ENCODE measurements around the gene MYB.
A peak's percentile ranks its signal among the peaks of the same experiment; 100 is the strongest.
"Not testable (repeated sequence)": the region's sequence is repeated elsewhere in the genome, so short reads cannot be mapped to it uniquely, and the experiment has no call there.

MYB gene

GRCh38 chr6:135221505-135221904 lies 40.4 kb downstream of the MYB start:
- DNase-seq (ENCODE audit: low read depth in 2 of 2) = no peak

- DNase-seq (ENCODE audit: low read depth in 2 of 2) = no peak
Measured at GRCh38 chr6:135222623-135223022, 41.5 kb downstream of the MYB start.

GRCh38 chr6:135224037-135224647 lies 43.0 kb downstream of the MYB start:
- no peak for DNase-seq (ENCODE audit: low read depth in 2 of 2)

GRCh38 chr6:135225911-135226310 lies 44.8 kb downstream of the MYB start:
- DNase-seq (ENCODE audit: low read depth in 2 of 2) = no peak

GRCh38 chr6:135226537-135226936 lies 45.4 kb downstream of the MYB start:
- no peak for DNase-seq (ENCODE audit: low read depth in 2 of 2)

- no peak for DNase-seq (ENCODE audit: low read depth in 2 of 2)
Measured at GRCh38 chr6:135227349-135227748, 46.2 kb downstream of the MYB start.

- no peak for DNase-seq (ENCODE audit: low read depth in 2 of 2)
Measured at GRCh38 chr6:135227758-135228157, 46.6 kb downstream of the MYB start.

- no peak for DNase-seq (ENCODE audit: low read depth in 2 of 2)
Measured at GRCh38 chr6:135228486-135228885, 47.4 kb downstream of the MYB start.

GRCh38 chr6:135229996-135230395 lies 48.9 kb downstream of the MYB start:
- DNase-seq (ENCODE audit: low read depth in 2 of 2) = no peak

- DNase-seq (ENCODE audit: low read depth in 2 of 2) = no peak
Measured at GRCh38 chr6:135230711-135231468, 49.8 kb downstream of the MYB start.

- DNase-seq (ENCODE audit: low read depth in 2 of 2) = peak in 1 of 2 donors; percentile 11
Measured at GRCh38 chr6:135231469-135231844, 50.3 kb downstream of the MYB start.

GRCh38 chr6:135233686-135234491 lies 52.8 kb downstream of the MYB start:
- DNase-seq (ENCODE audit: low read depth in 2 of 2) = no peak

GRCh38 chr6:135234492-135234780 lies 53.3 kb downstream of the MYB start:
- no peak for DNase-seq (ENCODE audit: low read depth in 2 of 2)

GRCh38 chr6:135235716-135236115 lies 54.6 kb downstream of the MYB start:
- DNase-seq (ENCODE audit: low read depth in 2 of 2) = no peak

GRCh38 chr6:135236319-135236718 lies 55.2 kb downstream of the MYB start:
- no peak for DNase-seq (ENCODE audit: low read depth in 2 of 2)

- no peak for DNase-seq (ENCODE audit: low read depth in 2 of 2)
Measured at GRCh38 chr6:135236732-135237131, 55.6 kb downstream of the MYB start.

- no peak for DNase-seq (ENCODE audit: low read depth in 2 of 2)
Measured at GRCh38 chr6:135240711-135241110, 59.6 kb downstream of the MYB start.

GRCh38 chr6:135243871-135244796 lies 63.0 kb downstream of the MYB start:
- no peak for DNase-seq (ENCODE audit: low read depth in 2 of 2)

GRCh38 chr6:135244805-135245204 lies 63.7 kb downstream of the MYB start:
- no peak for DNase-seq (ENCODE audit: low read depth in 2 of 2)

- not testable (repeated sequence) for DNase-seq (ENCODE audit: low read depth in 2 of 2)
Measured at GRCh38 chr6:135246412-135247012, 65.4 kb downstream of the MYB start.

- DNase-seq (ENCODE audit: low read depth in 2 of 2) = no peak
Measured at GRCh38 chr6:135250234-135250633, 69.1 kb downstream of the MYB start.

All from stimulated activated CD4-positive, alpha-beta T cell treated with anti-CD3 and anti-CD28 coated beads, Interleukin-4, amount 100 ng/mL, for 48 hours (primary cell).